Thymus (tissue), 14 donors: ENCODE measurements around the gene KEAP1. TPM values are rescaled to one million over a fixed set of nuclear protein-coding genes. Genes with fewer than 3 reads are reported as not detected.
"Not testable (repeated sequence)": the region's sequence is repeated elsewhere in the genome, so short reads cannot be mapped to it uniquely, and the experiment has no call there.

ENCODE experiments used
- DNase-seq, 9 donors: peaks; one replicate each; pipeline ENCODE4 v3.0.0-alpha.2; 2013; ENCODE audit warnings: low spot score in 9 of 9, low read depth in 6 of 9, missing footprints in 1 of 9
- H3K27ac ChIP-seq, 2 donors: one replicate each; pipeline ENCODE4 v1.5.1; 2013; ENCODE audit warnings: control low read depth in 1 of 2, low read depth in 1 of 2, low read length in 1 of 2, mild to moderate bottlenecking in 1 of 2, moderate library complexity in 1 of 2
- H3K27me3 ChIP-seq, 2 donors: one replicate each; pipeline ENCODE4 v1.5.1; 2013; ENCODE audit warnings: low read length in 1 of 2; ENCODE audit not compliant: control insufficient read depth in 2 of 2, insufficient read depth in 1 of 2
- H3K36me3 ChIP-seq, 2 donors: one replicate each; pipeline ENCODE4 v1.5.1; 2013; ENCODE audit warnings: low read length in 1 of 2, mild to moderate bottlenecking in 1 of 2, moderate library complexity in 1 of 2; ENCODE audit not compliant: control insufficient read depth in 2 of 2, insufficient read depth in 2 of 2
- H3K4me1 ChIP-seq, 2 donors: one replicate each; pipeline ENCODE4 v1.5.1; 2013; ENCODE audit warnings: low read length in 2 of 2; ENCODE audit not compliant: control insufficient read depth in 2 of 2, insufficient read depth in 2 of 2
- H3K4me3 ChIP-seq, 2 donors: one replicate each; pipeline ENCODE4 v1.5.1; 2013; ENCODE audit warnings: low read length in 2 of 2, control low read depth in 1 of 2, mild to moderate bottlenecking in 1 of 2
- H3K9me3 ChIP-seq, 2 donors: one replicate each; pipeline ENCODE4 v1.5.1; 2013; ENCODE audit warnings: low read length in 1 of 2, mild to moderate bottlenecking in 1 of 2; ENCODE audit not compliant: control insufficient read depth in 2 of 2, insufficient read depth in 1 of 2
- WGBS: extraction: QIAGEN DNeasy Blood & Tissue Kit; methylation state at CpG from one replicate; pipeline ENCODE4 v1.1.7; 2013; 5-methylcytosine and 5-hydroxymethylcytosine counted together
- long read RNA-seq, 10 donors: transcript quantifications; one replicate each; lab custom pipeline, GENCODE V29; 2026
- polyA plus RNA-seq: library from polyadenylated mRNA; stranded (reverse); fragments of 200-250 nt; gene quantifications from one replicate; pipeline ENCODE4 v1.2.3, GENCODE V29; 2013
- total RNA-seq: library from RNA; stranded (reverse); fragments of 120-200 nt; gene quantifications from one replicate; pipeline ENCODE4 v1.2.4, GENCODE V29; 2013
- donor health status: healthy.

The KEAP1 gene
- total RNA-seq (53.7 TPM), polyA plus RNA-seq (59.5 TPM)
- long read RNA-seq, donor 1, partial matches to known transcripts: 0 of 1 reads
- long read RNA-seq, donor 1, other reads (novel, unspliced or antisense): 0 of 1 reads
- long read RNA-seq, donor 2, transcript KEAP1-205 (2 exons, 451 nt): major isoform, 50 of 94 reads
- long read RNA-seq, donor 2, transcript KEAP1-202 (6 exons, 2,648 nt): minor isoform, 15 of 94 reads
- long read RNA-seq, donor 2, transcript KEAP1-201 (6 exons, 2,955 nt): minor isoform, 8 of 94 reads
- long read RNA-seq, donor 2, partial matches to known transcripts: 21 of 94 reads
- long read RNA-seq, donor 2, other reads (novel, unspliced or antisense): 0 of 94 reads
- long read RNA-seq, donor 3, transcript KEAP1-202 (6 exons, 2,648 nt): minor isoform, 6 of 25 reads
- long read RNA-seq, donor 3, transcript KEAP1-205 (2 exons, 451 nt): major isoform, 7 of 25 reads
- long read RNA-seq, donor 3, partial matches to known transcripts: 9 of 25 reads
- long read RNA-seq, donor 3, other reads (novel, unspliced or antisense): 0 of 25 reads
- long read RNA-seq, donor 4, transcript KEAP1-205 (2 exons, 451 nt): major isoform, 7 of 23 reads
- long read RNA-seq, donor 4, partial matches to known transcripts: 12 of 23 reads
- long read RNA-seq, donor 4, other reads (novel, unspliced or antisense): 0 of 23 reads
- long read RNA-seq, donor 5, transcript KEAP1-205 (2 exons, 451 nt): major isoform, 9 of 33 reads
- long read RNA-seq, donor 5, transcript KEAP1-202 (6 exons, 2,648 nt): minor isoform, 8 of 33 reads
- long read RNA-seq, donor 5, partial matches to known transcripts: 13 of 33 reads
- long read RNA-seq, donor 5, other reads (novel, unspliced or antisense): 0 of 33 reads
- long read RNA-seq, donor 6, transcript KEAP1-205 (2 exons, 451 nt): major isoform, 8 of 27 reads
- long read RNA-seq, donor 6, transcript KEAP1-202 (6 exons, 2,648 nt): minor isoform, 6 of 27 reads
- long read RNA-seq, donor 6, transcript KEAP1-201 (6 exons, 2,955 nt): minor isoform, 5 of 27 reads
- long read RNA-seq, donor 6, partial matches to known transcripts: 8 of 27 reads
- long read RNA-seq, donor 6, other reads (novel, unspliced or antisense): 0 of 27 reads
- long read RNA-seq, donor 7, partial matches to known transcripts: 25 of 35 reads
- long read RNA-seq, donor 7, other reads (novel, unspliced or antisense): 0 of 35 reads
- long read RNA-seq, donor 8, partial matches to known transcripts: 0 of 7 reads
- long read RNA-seq, donor 8, other reads (novel, unspliced or antisense): 0 of 7 reads
- long read RNA-seq, donor 9, transcript KEAP1-202 (6 exons, 2,648 nt): major isoform, 5 of 10 reads
- long read RNA-seq, donor 9, partial matches to known transcripts: 0 of 10 reads
- long read RNA-seq, donor 9, other reads (novel, unspliced or antisense): 0 of 10 reads
- long read RNA-seq, donor 10, partial matches to known transcripts: 27 of 34 reads
- long read RNA-seq, donor 10, other reads (novel, unspliced or antisense): 0 of 34 reads

DNA sequence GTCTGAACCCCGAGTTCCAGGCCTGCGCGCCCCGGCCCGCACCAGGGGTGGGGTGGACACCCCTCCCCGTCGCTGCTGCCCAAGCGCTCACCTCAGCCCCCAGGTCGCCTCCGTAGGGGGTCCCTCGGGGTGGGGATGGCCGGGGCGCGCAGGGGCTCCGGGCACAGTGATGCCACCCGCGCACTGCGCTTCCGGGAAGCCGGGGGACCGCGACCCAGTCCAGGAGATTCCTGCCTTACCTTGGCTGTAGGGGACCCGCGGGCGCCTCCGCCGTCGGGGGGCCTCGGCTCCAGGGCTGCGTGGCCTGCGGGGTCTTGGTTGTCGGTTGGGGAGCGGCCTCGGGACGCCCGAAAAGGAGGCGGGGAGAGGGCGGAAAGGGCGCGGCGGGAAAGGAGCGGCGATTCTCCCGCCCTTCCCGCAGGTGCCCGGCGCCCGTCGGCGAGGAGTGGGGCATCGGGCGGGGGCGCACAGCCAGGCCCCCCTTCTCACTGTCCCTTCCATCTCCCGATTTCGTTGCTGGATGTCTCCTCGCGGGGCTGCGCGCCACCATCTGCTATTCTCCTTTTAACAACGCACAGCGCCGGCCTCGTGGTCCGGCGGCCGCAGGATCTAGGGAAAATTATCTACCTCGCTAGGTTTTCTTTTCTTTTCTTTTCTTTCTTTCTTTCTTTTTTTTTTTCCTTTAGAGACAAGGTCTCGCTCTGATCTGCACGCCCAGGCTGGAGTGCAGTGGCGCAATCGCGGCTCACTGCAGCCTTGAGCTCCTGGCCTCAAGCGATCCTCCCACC lies at the start of gene KEAP1:
Gene KEAP1 (minus strand): TSS at position 355 of the 788 bp plus-strand sequence. CDS start 3,323 bp downstream, outside the sequence.
- Histone ChIP-seq H3K4me3 (peak within 1 kb of the TSS; percentile 87 to 98), H3K4me1 (peaks cover 10 to 20% of the 10 kb centered on the region in 2 donors), H3K9me3 (no peaks in the 10 kb centered on the region), H3K27ac (peak within 1 kb of the TSS; percentile 65 to 90), H3K36me3 (peaks cover 12 to 17% of the 10 kb centered on the region in 2 donors), H3K27me3 (peaks cover 0 to 7% of the 10 kb centered on the region in 2 donors)
- WGBS: 6% methylated on average over 73 of the region's 73 CpGs
- peak in 2 of 9 donors; percentile 31 to 60 for DNase-seq

DNA sequence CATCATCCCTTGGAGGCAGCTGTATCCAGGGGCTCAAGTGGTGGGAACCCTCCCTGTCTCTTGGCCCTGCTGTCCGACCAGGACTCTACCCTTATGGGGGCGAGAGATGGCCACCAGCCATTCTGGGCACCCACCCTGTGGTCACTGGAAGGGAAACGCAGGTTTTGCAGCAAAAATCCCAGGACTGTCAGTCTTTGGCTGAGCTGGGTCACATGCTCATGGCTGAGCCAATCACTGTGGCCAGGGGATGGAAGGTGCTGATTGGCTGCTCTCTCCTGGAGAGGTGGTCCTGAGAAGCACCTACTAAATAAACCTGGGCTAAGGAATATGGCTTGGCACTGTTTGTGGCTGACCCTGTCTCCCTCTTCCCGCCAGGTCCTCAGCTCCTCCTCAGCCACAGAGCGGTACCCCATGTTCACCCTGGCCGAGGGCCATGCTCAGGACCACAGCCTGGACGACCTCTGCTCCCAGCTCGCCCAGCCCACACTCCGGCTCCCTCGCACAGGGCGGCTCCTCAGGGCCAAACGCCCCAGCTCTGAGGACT lies 49.4 kb upstream of the KEAP1 start:
- Histone ChIP-seq H3K27ac (peak overlapping the region; percentile 81 to 99), H3K4me3 (no peak overlapping the region), H3K36me3 (peaks cover 83 to 91% of the 10 kb centered on the region in 2 donors), H3K9me3 (peaks cover 0 to 17% of the 10 kb centered on the region in 2 donors), H3K4me1 (peaks cover 43 to 61% of the 10 kb centered on the region in 2 donors), H3K27me3 (no peaks in the 10 kb centered on the region)
- WGBS: 75% methylated on average over 12 of the region's 12 CpGs
- peak in 3 of 9 donors; percentile 48 to 77 (median 63) for DNase-seq

DNA sequence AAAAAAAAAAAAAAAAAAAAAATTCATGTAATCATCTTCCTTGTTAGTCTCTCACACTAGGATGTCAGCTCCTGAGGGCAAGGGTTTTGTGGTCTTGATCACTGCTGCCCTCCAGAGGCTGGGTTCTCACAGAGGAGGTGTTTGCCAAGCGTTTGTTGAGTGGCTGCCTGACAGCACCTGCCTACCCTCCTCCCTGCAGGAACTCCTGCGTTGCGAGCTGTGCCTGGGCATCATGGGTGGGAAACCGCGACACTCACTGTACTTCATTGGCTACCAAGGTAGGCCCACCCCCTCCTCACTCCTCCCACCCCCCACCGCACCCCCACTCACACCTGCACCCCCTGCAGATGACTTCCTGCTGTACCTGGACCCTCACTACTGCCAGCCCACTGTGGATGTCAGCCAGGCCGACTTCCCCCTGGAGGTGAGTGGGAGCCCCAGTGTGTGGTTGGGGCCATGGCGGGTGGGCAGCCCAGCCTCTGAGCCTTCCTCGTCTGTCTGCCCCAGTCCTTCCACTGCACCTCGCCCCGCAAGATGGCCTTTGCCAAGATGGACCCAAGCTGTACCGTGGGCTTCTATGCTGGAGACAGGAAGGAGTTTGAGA lies 48.6 kb upstream of the KEAP1 start:
- Histone ChIP-seq H3K27ac (peak overlapping the region; percentile 81 to 99), H3K4me1 (peaks cover 43 to 59% of the 10 kb centered on the region in 2 donors)

DNA sequence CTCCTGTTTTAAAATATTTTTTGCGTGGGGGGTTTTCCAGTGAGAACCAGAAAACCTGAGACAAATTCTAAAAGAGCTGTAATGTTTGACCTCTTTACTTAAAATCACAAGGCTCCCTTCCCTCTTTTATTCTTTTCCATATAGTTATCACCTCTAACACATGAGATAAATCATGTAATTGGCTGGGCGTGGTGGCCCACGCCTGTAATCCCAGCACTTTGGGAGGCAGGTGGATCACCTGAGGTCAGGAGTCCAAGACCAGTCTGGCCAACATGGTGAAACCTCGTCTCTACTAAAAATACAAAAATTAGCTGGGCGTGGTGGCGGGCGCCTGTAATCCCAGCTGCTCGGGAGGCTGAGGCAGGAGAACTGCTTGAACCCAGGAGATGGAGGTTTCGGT lies 47.9 kb upstream of the KEAP1 start:
- H3K27ac ChIP-seq: peak overlapping the region in 1 of 2 donors; percentile 2
- H3K4me3 ChIP-seq, H3K27me3 ChIP-seq, DNase-seq: not testable (repeated sequence)
- 97% methylated on average over 9 of the region's 9 CpGs for WGBS
- peaks cover 41 to 51% of the 10 kb centered on the region in 2 donors for H3K4me1 ChIP-seq
- peaks cover 82 to 90% of the 10 kb centered on the region in 2 donors for H3K36me3 ChIP-seq
- peaks cover 0 to 21% of the 10 kb centered on the region in 2 donors for H3K9me3 ChIP-seq

More for the DNA sequence above, 48.6 kb upstream of the KEAP1 start:
- Histone ChIP-seq H3K27me3 (no peaks in the 10 kb centered on the region), H3K9me3 (peaks cover 0 to 20% of the 10 kb centered on the region in 2 donors), H3K36me3 (peaks cover 84 to 92% of the 10 kb centered on the region in 2 donors), H3K4me3 (no peak overlapping the region)
- peak in 3 of 9 donors; percentile 53 to 77 (median 60) for DNase-seq
- 88% methylated on average over 12 of the region's 12 CpGs for WGBS

DNA sequence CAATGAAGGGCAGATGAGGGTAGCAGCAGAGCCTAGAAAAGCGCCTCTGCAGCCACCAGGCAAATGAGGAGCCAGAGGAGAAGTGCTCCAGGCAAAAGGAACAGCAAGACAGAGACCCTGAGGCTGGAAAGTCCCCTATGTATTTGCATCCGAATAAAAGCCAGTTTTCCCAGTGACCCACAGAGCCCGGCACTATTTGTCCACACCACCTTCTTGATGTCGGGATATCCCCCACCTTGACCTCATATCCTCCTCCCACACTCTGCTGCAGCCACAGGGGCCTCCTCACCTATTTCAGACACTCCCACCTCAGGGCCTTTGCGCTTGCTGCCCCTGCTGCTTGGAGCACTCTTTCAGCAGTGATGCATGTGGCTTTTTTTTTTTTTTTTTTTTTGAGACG lies 47.2 kb upstream of the KEAP1 start:
- H3K9me3 ChIP-seq: peaks cover 0 to 21% of the 10 kb centered on the region in 2 donors
- peaks cover 35 to 51% of the 10 kb centered on the region in 2 donors for H3K4me1 ChIP-seq
- no peak overlapping the region for H3K4me3 ChIP-seq
- 97% methylated on average over 5 of the region's 6 CpGs for WGBS
- no peaks in the 10 kb centered on the region for H3K27me3 ChIP-seq
- H3K36me3 ChIP-seq: peaks cover 77 to 88% of the 10 kb centered on the region in 2 donors
- DNase-seq: no peak
- H3K27ac ChIP-seq: no peak overlapping the region

DNA sequence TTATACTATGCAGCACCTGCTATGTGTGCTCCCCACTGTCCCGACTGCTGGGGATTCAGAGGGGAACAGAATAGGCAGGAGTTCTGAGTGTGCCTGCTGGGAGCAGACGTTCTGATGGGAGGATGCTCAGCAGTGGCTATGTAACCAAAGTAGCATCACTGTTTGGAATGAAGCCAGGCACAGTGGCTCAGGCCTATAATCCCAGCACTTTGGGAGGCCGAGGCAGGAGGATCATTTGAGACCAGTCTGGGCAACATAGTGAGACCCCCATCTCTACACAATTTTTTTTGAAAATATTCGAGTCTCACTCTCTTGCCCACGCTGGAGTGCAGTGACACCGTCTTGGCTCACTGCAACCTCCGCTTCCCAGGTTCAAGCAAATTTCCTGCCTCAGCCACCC lies 46.6 kb upstream of the KEAP1 start:
- peaks cover 34 to 51% of the 10 kb centered on the region in 2 donors for H3K4me1 ChIP-seq
- DNase-seq: no peak
- WGBS: 97% methylated on average over 7 of the region's 7 CpGs
- H3K4me3 ChIP-seq: no peak overlapping the region
- peaks cover 71 to 85% of the 10 kb centered on the region in 2 donors for H3K36me3 ChIP-seq
- H3K27ac ChIP-seq: no peak overlapping the region
- H3K27me3 ChIP-seq: no peaks in the 10 kb centered on the region
- H3K9me3 ChIP-seq: peaks cover 0 to 23% of the 10 kb centered on the region in 2 donors

DNA sequence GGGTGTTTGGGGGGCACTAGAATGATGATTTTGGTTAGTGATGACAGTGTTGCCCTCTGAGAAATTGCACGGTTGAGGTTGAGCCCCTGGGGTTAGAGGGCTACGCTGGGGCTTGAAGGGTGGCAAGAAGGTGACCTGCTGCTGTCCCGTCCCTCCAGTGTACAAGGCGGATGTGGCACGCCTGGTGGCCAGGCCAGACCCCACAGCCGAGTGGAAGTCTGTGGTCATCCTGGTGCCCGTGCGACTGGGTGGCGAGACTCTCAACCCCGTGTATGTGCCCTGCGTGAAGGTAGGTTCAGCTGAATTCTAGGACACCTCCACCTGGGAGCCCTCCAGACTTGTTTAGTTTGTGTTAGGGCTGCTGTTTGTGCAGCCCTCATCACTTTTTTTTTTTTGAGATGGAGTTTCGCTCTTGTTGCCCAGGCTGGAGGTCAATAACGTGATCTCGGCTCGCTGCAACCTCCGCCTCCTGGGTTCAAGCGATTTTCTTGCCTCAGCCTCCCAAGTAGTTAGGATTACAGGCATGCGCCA lies 45.7 kb upstream of the KEAP1 start:
- Histone ChIP-seq H3K27ac (no peak overlapping the region), H3K4me3 (no peak overlapping the region), H3K27me3 (no peaks in the 10 kb centered on the region), H3K4me1 (peaks cover 30 to 48% of the 10 kb centered on the region in 2 donors), H3K36me3 (peaks cover 66 to 77% of the 10 kb centered on the region in 2 donors), H3K9me3 (peaks cover 0 to 29% of the 10 kb centered on the region in 2 donors)
- no peak for DNase-seq
- WGBS: over 99% methylated on average over 18 of the region's 18 CpGs
